GM21576 (cell line): ENCODE data around the gene JAM2.
"Not testable (repeated sequence)": the region's sequence is repeated elsewhere in the genome, so short reads cannot be mapped to it uniquely, and the experiment has no call there.

Experiments used
- ATAC-seq: cut with Tn5 transposase; IDR thresholded peaks from one replicate; pipeline ENCODE4 v1.9.1; 2021; ENCODE audit warnings: mild to moderate bottlenecking, moderate library complexity; ENCODE audit not compliant: unreplicated experiment

The JAM2 gene, protein sequence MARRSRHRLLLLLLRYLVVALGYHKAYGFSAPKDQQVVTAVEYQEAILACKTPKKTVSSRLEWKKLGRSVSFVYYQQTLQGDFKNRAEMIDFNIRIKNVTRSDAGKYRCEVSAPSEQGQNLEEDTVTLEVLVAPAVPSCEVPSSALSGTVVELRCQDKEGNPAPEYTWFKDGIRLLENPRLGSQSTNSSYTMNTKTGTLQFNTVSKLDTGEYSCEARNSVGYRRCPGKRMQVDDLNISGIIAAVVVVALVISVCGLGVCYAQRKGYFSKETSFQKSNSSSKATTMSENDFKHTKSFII

DNA sequence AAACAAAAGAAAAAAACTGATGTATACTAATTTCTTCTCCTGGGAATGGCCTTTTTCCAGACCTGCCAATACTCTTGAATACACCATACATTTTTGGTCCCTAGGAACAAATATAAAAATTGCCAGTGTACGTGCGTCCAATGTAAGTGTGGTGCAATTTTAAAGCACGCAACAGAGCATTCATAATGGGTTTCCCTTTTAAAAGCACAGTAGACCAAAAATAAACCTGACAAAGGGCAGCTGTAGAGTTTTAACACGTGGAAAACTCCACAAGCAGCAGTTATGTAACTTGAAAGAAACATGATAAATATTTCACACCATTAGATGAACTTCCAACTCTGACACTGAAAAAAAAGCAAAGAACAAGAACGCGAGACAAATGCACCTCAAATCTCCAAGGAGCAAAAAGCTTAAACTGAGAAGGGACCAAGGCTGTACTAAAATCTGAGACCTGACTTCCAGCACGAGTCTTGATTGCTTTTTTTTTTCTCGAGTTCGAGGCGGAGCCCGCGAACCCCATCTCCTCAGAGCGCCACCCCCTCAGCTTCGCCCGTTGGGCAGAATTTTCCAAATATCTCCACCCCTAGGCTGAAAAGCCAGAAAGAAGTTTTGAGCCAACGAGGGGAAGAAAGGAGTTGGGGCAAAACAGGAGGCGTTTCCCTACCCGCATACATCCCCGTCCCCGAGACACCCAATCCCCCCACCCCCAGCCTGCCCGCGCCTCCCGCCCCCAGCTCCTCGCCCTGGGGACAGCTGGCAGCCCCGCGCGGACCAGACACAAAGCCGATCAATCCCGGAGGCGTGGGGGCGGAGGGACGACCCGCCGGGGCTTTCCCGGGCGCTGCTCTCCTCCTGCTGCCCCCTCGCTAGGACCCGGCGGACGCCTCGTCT lies at the start of gene JAM2:
Gene JAM2, plus strand, starts transcription at position 599 of the 891 bp plus-strand sequence. CDS start 564 bp downstream, outside the sequence.
- ATAC-seq: peak; percentile 46

DNA sequence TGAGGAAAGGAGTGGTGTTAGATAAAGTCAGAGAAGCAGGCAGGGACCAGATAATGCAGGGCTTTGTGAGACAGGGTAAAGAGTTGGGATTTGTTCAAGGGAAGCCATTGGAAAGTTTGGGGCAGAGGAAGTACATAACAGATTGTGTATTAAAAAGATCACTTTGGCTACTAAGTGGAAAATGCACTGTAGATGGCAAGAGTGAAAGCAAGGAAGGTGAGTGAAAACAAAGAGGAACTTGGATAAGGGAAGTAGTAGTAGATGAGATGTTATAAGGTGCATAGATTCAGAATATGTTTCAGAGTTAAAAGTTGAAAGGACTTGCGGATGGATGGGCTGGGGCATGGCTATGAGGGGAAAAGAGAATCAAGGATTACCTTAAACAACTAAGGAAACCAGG lies 49.2 kb upstream of the JAM2 start:
- no peak for ATAC-seq

DNA sequence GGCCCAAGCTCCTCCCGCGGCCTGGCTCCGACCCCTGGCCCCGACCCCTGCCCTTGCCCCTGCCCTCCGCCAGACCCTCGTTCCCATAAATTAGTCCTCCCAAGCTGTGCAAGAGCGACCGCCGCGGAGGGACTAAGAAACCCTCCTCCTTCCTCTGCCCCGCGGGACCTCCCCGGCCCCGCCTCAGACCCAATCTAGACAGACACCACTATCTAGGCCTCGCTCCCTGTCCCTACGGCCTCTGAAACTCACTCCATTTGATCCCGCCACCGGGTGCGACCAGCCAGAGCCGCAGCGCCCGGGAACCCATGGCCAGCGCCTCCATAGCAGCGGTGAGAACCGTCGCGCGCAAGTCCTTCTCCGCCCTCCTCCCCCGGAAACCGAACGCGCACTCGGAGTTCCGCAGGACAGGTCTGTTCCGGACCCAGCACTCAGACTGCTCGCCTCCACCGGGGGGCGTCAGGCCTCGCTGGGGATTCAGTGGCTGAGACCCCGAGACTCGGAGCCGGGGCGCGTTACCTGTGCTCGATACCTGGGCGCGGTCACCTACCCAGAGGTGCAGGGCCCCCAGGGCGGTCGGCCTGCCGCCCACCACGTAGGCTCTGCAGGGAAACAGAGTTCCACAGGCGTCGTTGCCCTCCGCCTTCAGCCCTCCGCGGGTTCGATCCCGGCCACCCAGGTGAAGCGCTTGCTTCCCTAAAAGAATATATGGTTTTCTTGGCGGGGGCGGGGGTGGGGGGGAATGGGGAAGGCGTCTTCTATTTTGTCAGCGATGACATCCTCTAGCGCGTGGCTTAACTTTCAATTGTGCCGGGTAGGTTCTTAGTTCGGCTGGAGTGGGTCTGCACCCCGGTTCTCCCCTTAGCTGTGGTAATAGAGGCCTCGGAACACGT lies 31.7 kb upstream of the JAM2 start, which contains the start of gene MRPL39:
Gene MRPL39, minus strand, starts transcription at position 331 of the 893 bp plus-strand sequence. Its CDS starts 6 bp downstream, at position 325.
- ATAC-seq: peak; percentile 96

DNA sequence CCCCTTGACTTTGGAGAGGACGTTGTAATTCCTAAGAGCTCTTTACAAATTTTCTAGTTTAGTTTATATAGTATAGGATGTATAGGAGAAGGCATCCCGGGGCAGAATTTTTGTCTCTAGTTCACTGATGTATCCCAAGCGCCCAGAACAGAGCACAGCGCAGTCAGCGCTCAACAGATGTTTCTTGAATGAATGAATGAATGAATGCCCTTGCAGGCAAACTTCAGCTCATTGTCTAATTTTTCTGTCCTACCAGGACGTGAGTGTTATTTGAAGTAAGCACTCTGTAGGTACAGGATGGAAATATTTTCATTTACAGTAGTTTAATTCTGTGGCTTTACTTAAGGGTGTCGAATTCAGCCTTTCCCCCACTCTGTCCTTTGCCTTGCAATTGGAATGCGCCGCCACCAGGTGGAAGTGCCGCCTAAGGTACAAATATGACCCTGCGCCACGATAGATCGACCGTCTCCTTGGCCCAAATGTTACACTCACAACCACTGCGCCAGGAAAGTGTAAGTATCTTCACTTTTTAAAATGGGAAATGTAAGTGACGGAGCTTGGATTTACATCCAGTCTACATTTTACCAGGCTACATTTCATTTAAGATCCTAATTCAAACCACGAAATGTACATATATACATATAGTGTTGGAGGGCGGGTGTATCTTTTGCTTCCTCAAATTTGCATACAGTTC lies 30.9 kb upstream of the JAM2 start:
- ATAC-seq: peak; percentile 81

DNA sequence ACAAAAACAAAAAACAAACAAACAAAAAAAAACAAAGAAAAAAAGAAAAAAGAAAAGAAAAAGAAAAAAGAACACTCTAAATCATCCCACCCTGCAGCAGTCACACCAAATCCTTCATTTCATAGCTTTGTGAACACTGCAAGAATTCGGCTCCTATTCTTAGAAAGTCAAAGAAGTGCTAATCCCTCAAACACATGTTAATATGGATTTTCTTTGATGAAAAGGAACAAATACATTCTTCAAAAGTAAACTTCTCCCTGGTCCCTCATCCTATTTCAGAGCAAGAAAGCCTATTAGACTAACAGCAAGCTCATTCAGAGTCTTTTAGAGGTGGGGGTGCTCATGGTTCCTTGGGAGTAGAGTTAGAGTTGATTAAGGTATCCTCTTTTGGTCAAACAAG lies 24.6 kb upstream of the JAM2 start:
- no peak for ATAC-seq

DNA sequence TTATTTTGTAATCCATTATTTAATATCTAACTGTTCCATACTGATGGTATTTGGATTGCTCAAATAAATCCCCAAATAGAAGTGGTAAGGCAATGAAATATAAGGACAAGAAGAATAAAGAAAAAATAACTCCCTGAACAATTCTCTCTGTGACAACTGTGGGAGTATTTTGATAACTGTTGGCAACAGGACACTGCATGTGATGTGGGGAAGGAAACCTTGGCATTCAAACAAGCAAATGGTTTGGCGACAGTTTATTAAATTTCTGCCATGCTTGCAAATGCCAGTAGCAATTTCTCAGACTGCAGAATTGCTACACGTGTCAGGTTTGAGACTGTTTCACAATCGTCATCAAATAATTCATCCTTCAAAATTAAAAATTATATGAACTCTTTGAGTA lies 23.2 kb upstream of the JAM2 start:
- no peak for ATAC-seq

DNA sequence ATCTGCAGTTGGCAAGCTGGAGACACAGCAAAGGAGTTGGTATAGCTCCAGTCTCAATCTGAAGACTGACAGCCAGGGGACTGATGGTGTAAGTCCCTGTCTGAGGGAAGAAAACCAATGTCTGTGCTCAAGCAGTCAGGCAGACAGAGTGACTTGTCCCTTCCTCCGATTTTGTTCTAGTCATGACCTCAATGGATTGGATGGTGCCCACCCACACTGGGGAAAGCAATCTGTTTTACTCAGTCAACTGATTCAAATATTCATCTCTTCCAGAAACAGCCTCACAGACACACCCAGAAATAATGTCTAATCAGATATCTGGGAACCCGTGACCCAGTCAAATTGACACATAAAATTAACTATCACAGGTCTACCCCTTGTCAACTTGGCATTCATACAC lies 19.9 kb upstream of the JAM2 start:
- no peak for ATAC-seq

DNA sequence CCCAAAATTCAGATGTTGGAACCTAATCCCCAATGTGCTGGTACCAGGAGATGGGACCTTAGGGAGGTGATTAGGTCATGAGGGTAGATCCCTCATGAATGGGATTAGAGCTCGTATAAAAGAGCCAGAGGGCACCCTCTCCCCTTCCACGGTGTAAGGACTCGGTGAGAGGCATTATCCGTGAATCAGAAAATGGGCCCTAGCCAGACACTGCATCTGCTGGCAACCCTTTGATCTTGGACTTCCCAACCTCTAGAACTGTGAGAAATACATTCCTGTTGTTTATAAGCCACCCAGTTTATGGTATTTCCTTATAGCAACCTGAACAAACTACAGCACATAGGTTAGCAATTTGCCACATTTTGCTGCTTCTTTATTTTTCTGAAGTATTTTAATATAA lies 14.5 kb upstream of the JAM2 start:
- ATAC-seq: no peak

DNA sequence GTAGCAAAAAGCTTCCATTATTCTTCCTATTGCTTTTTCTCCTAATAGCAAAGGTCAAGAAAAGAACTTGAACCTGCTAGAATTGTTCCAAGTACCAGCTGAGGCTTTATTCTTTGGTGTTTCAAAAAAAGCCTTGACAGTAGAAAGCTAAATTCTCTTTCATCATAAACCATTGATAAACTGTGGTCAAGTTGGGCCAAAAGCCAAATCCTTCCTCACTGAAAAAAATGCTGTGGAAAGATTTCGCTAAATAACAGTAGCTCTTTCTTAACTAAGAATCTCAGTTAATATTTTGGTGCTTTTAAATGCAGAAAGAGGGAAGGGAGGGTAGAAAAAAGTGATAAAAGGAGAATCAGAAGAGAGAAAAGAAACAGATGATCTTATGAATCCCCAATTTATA lies 14.0 kb upstream of the JAM2 start:
- ATAC-seq: no peak

DNA sequence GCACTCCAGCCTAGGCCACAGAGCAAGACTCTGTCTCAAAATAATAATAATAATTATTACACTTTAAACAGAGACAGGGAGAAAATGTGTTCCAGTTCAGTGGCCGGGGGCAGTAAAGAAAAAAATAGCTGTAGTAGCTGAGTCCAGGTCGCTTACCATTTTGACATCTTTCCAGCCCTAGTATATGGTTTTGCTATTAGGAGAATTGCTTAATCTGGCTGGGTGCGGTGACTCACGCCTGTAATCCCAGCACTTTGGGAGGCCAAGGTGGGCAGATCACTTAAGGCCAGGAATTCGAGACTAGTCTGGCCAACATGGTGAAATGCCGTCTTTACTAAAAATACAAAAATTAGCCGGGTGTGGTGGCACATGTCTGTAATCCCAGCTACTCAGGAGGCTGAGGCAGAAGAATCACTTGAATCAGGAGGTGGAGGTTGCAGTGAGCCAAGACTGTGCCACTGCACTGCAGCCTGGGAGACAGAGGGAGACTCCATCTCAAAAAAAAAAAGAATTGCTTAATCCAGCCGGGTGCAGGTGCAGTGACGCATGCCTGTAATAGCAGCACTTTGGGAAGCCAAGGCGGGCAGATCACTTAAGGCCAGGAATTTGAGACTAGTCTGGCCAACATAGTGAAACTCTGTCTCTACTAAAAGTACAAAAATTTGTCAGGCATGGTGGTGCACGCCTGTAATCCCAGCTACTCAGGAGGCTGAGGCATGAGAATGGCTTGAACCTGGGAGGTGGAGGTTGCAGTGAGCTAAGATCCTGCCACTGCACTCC lies 13.1 kb upstream of the JAM2 start:
- not testable (repeated sequence) for ATAC-seq

DNA sequence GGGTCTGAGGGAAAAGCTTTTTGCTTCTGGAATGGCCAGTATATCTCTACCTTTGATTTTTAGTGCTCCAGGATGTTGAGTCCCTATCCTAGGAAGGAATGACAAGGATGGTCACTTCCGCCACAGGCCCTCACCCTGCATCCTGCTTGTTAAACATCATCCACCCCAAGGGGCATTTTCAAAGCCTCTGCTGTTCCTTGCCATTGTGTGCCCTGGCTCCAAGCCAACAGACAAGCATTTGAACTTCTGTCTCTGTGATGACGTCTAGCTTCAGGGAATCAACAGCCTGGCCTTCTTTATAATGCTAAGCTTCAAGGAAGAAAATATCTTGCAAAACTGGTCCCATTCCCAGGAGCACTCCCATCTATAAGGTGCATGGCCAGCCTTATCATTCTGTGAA lies 12.3 kb upstream of the JAM2 start:
- no peak for ATAC-seq

DNA sequence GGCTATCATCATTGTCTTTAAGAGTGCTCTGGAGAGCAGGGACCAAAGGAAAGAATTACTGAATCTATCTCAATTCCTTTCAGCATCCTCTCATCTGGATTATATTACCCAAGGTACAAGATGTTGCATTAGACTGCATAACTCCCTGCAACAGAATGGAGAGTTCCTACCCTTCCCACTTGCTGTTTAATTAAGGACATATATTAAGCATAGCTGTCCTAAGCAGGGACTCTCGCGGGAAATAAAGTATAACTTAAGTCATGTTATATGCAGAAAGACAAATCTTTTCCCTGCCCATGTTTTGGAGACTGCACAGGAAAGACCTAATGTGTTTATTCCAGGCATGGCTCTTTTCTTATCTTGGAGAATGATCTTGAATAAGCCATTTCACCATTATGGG lies 6.8 kb upstream of the JAM2 start:
- no peak for ATAC-seq

DNA sequence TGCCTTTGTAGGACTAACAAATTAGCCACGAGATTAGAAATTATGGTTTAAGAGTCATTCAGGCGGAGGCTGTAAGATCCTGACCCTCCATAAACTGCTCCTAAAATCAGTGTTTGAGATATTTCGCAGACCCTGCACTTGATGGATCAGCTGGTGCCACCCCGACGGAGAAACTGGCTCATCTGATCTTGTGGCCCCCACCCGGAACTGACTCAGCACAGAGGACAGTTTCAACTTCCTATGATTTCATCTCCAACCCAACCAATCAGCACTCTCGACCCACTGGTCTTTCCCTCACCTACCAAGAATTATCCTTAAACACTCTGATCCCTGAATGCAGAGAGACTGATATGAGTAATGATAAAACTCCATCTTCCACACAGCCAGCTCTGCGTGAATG lies 3.7 kb upstream of the JAM2 start:
- ATAC-seq: no peak

DNA sequence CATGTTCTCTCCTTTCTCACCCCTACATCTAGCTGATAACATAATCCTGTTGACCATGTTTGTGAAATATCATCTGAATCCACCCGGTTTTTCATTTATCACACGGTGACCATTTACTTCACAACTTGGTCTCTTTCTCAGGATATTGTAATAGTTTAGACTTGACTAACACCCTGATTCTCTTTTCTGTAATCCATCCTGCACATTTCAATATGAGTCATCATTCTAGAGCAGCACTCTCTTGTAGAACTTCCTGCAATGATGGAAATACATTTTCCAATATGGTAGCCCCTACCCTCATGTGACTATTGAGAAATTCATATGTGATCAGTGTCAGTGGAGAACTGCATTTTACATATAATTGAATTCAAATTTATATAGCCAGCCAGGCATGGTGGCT lies 2.3 kb upstream of the JAM2 start:
- no peak for ATAC-seq

DNA sequence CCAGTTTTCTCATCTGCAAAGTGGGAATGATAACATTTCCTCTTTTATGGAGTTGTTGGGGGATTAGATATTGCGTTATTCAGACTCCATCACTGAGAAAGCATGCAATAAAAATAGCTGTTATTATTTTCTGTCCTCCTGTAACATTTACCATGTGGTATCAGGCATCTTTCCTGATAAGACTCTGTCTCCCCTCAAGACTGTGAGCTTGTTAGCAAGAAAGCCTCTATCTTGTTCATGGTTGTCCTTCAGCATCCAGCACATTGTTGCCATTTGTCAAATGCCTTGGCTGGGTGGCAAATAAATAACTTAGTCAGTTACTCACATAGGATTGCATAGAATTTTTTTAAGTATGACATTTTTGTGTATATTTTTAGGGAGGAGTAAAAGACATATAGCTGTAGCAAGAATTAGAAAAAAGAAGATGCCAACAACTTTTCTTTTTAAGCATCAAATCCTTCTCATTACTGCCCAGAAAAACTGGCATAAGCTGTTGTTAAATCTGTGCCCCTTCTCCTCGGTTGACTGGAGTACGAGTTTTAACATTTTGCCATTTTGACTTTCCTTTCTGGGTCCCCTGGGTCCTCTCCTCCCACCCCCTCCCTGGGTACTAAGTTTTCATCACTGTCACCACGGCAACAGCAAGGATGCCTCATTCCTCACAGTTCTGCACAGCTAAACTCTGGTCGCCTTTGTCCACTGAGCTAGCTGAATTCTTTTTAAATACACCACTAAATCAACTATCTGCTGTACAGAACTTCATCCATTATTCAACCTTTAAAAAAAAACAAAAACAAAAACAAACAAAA lies 1.0 kb upstream of the JAM2 start:
- ATAC-seq: no peak

DNA sequence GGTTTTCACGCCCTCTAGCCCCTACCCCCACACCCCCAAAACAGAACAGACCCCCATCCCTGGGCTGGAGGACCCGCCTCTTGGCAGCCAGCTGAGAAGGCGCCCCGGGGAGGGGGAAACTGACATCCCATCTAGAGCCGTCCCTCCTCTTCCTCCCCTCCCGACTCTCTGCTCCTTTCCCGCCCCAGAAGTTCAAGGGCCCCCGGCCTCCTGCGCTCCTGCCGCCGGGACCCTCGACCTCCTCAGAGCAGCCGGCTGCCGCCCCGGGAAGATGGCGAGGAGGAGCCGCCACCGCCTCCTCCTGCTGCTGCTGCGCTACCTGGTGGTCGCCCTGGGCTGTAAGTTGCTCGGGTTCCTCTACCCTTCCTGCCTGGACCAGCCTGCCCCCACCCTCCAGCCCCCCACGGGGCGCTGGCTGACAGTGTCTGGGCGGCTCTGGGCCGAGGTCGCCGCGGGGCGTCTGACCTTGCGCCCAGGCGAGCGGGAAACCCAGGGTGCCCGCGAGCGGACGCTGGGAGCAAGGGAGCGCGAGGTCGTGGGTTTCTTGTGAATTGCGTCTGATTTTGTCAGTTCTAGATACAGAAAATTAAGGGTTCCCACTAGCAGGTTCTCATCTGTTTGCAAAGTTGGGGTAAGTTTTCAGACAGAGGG lies 618 bp downstream of the JAM2 start:
- peak; percentile 84 for ATAC-seq

DNA sequence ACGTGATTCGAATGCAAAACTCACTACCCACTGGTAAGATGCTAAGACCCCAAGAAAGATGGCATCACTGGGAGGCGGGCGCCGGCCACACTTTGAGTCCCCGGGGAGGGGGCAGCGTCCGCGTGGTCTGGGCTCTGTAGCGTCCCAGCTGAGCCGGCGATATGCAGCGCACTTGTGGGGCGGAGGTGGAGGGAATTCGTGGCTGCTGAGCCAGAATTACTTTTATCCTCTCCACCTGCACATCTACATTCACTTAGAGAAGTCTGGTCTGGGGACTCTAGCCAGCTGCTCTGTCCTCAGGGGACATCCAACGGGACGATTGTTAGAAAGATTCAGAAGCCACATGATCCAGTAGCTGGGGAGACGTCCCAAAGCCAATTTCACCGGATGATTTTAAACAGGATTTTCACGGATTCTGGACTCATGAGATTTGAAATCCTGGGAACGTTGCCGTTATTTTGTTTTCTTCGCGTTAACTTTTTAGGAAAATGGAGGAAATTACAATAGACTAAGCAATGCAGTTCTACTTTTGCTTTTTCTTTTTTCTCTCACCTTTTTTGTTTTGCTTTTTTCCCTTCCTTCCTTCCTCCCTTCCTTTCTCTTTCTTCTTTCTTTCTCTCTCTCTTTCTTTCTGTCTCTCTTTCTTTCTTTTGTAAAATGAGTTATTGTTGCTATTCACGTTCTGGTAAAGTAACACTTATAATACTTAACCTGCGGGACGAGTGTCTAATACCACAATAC lies 1.3 kb downstream of the JAM2 start:
- peak; percentile 23 for ATAC-seq

DNA sequence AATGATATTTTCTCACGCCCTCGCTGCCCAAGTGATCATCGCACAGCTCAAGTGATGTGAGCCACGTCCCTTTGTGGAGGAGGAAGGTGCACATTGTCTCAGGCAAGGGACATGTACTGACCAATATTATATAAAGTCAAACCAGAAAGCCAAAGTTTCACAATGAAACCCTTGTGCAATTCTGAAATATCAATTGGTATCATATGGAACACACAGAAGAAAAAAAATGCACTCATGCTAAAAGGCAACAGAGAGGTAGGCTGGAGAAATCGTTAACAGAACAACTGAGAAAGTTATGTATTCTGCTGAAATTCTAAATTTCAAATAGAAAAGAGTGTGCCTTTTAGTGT lies 1.9 kb downstream of the JAM2 start:
- ATAC-seq: no peak
